Brain microvascular endothelial cell (primary cell): ENCODE measurements around the gene CACNA1B.
"Not testable (repeated sequence)": the region's sequence is repeated elsewhere in the genome, so short reads cannot be mapped to it uniquely, and the experiment has no call there.

Experiments used
- DNase-seq: peaks from one replicate; pipeline ENCODE4 v3.0.0-alpha.2; 2020
- H3K27ac ChIP-seq: fragments of 250-450 bp; sonication (Bioruptor Pico); 2 replicates; pipeline ENCODE4 v1.5.1; 2020; ENCODE audit warnings: mild to moderate bottlenecking, moderate library complexity
- H3K27me3 ChIP-seq: fragments of 250-450 bp; sonication (Bioruptor Pico); replicated peaks from 2 replicates; pipeline ENCODE4 v1.5.1; 2020; ENCODE audit warnings: mild to moderate bottlenecking
- H3K36me3 ChIP-seq: fragments of 250-450 bp; sonication (Bioruptor Pico); replicated peaks from 2 replicates; pipeline ENCODE4 v1.5.1; 2020; ENCODE audit warnings: mild to moderate bottlenecking
- H3K4me3 ChIP-seq: 2 replicates; pipeline ENCODE4 v1.5.1; 2011; ENCODE audit warnings: low read depth, mild to moderate bottlenecking, control low read depth, low read length, moderate library complexity
- CTCF ChIP-seq: IDR thresholded peaks from 2 replicates; pipeline ENCODE4 v1.5.1; 2011; ENCODE audit warnings: low read depth, mild to moderate bottlenecking, moderate library complexity, low read length, control low read depth, inconsistent platforms; ENCODE audit errors: missing control alignments
- in situ Hi-C: cut with HindIII; loops from 2 replicates; pipeline ENCODE4 v1.10.0; 2017; ENCODE audit warnings: low sequenced_read_pairs, low pct_ligation_motif_present

Gene CACNA1B

GRCh38 chr9:138015021-138015829, 137.6 kb downstream of the CACNA1B start:
- Histone ChIP-seq H3K27me3 (no peaks in the 10 kb centered on the region), H3K27ac (no peak overlapping the region)
- TF ChIP-seq CTCF, result no peak

GRCh38 chr9:138016406-138017187, 139.0 kb downstream of the CACNA1B start:
- no peaks in the 10 kb centered on the region for H3K27me3 ChIP-seq
- in situ Hi-C loops, result no loop called here
- TF ChIP-seq CTCF, result no peak
- no peak for DNase-seq
- H3K4me3 ChIP-seq, result no peak overlapping the region
- no peak overlapping the region for H3K27ac ChIP-seq
- no peaks in the 10 kb centered on the region for H3K36me3 ChIP-seq

More at GRCh38 chr9:138015021-138015829, 137.6 kb downstream of the CACNA1B start:
- Histone ChIP-seq H3K4me3 (no peak overlapping the region), H3K36me3 (no peaks in the 10 kb centered on the region)
- in situ Hi-C loops, result no loop called here
- DNase-seq, result no peak

- Histone ChIP-seq H3K36me3 (no peaks in the 10 kb centered on the region), H3K4me3 (no peak overlapping the region), H3K27ac (no peak overlapping the region), H3K27me3 (peaks cover 4% of the 10 kb centered on the region)
- DNase-seq, result no peak
- in situ Hi-C loops, result no loop called here
- no peak for TF ChIP-seq CTCF
These were observed 139.6 kb downstream of the CACNA1B start for GRCh38 chr9:138017200-138017599.

GRCh38 chr9:138019514-138019913, 141.9 kb downstream of the CACNA1B start:
- H3K4me3 ChIP-seq, in situ Hi-C loops, H3K27ac ChIP-seq, H3K36me3 ChIP-seq, DNase-seq: not testable (repeated sequence)
- peaks cover 22% of the 10 kb centered on the region for H3K27me3 ChIP-seq

GRCh38 chr9:138020120-138020794, 142.7 kb downstream of the CACNA1B start:
- Histone ChIP-seq H3K27ac (no peak overlapping the region), H3K4me3 (no peak overlapping the region), H3K27me3 (peaks cover 22% of the 10 kb centered on the region), H3K36me3 (no peaks in the 10 kb centered on the region)
- no peak for TF ChIP-seq CTCF
- DNase-seq, result no peak
- in situ Hi-C loops, result no loop called here

GRCh38 chr9:138020795-138021182, 143.2 kb downstream of the CACNA1B start:
- DNase-seq, result no peak
- H3K36me3 ChIP-seq, result no peaks in the 10 kb centered on the region
- no peak for TF ChIP-seq CTCF
- no peak overlapping the region for H3K4me3 ChIP-seq
- peaks cover 22% of the 10 kb centered on the region for H3K27me3 ChIP-seq
- in situ Hi-C loops, result no loop called here
- no peak overlapping the region for H3K27ac ChIP-seq
